Measurements from ENCODE around the gene GPR152. TPM values are rescaled to one million over a fixed set of nuclear protein-coding genes. Genes with fewer than 3 reads are reported as not detected.

GPR152 gene
- total and polyA plus RNA-seq, 2 experiments from 2014 or later, result not detected

DNA sequence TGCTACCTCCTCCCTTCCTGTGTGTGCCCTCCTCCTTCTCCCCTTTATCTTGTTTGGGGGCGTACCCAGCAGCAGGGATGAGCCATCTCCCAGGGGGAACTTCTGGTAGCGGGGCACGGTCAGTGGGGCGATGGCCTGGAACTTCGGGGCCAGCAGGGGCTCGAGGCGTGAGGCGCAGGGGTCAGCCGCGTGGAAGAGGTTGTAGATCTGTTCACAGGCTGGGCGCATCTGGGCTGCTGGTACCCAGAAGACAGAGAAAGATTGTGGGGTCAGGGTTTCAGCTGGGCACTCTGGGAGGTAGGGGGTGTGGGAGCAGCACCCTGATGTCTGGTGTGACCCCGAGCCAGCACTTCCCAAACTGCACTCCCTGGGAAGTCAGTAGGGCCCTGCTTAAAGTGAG, 43.6 kb upstream of the GPR152 start:
- Histone ChIP-seq H3K4me1 (ENCODE audit: insufficient read depth) (no peaks in the 10 kb centered on the region), H3K4me2 (ENCODE audit: unreplicated experiment) (no peak overlapping the region), H3F3A (ENCODE audit: insufficient read depth) (no peaks in the 10 kb centered on the region), H3K4me3 (no peak overlapping the region), H2AFZ (no peak overlapping the region), H4K20me1 (ENCODE audit: insufficient read depth) (no peaks in the 10 kb centered on the region), H3K79me2 (ENCODE audit: insufficient read depth) (no peaks in the 10 kb centered on the region), H3K27me3 (replicated peaks; ENCODE audit: insufficient read depth) (no peaks in the 10 kb centered on the region), H3K36me3 (ENCODE audit: low read depth) (no peaks in the 10 kb centered on the region), H3K9ac (no peak overlapping the region), H3K9me2 (ENCODE audit: insufficient read depth) (no peaks in the 10 kb centered on the region), H3K9me3 (ENCODE audit: low read depth) (no peaks in the 10 kb centered on the region), H3K27ac (no peak overlapping the region)
- no peak for DNase-seq
- no peak for TF ChIP-seq EZH2 (IDR thresholded peaks at IDR 0.05; ENCODE audit: insufficient read depth, poor library complexity, severe bottlenecking)
- TF ChIP-seq EZH2phosphoT487 (IDR thresholded peaks at IDR 0.05; ENCODE audit: insufficient read depth, low read depth), result no peak
- in situ Hi-C loops (cut with MboI), result no loop called here
- 96 to 98% methylated on average over 10 to 12 of the region's 12 CpGs for WGBS, 2 experiments (ENCODE audit: low coverage in 1 of 2, low lambda C conversion rate in 2 of 2, missing lambda C conversion rate in 2 of 2)

DNA sequence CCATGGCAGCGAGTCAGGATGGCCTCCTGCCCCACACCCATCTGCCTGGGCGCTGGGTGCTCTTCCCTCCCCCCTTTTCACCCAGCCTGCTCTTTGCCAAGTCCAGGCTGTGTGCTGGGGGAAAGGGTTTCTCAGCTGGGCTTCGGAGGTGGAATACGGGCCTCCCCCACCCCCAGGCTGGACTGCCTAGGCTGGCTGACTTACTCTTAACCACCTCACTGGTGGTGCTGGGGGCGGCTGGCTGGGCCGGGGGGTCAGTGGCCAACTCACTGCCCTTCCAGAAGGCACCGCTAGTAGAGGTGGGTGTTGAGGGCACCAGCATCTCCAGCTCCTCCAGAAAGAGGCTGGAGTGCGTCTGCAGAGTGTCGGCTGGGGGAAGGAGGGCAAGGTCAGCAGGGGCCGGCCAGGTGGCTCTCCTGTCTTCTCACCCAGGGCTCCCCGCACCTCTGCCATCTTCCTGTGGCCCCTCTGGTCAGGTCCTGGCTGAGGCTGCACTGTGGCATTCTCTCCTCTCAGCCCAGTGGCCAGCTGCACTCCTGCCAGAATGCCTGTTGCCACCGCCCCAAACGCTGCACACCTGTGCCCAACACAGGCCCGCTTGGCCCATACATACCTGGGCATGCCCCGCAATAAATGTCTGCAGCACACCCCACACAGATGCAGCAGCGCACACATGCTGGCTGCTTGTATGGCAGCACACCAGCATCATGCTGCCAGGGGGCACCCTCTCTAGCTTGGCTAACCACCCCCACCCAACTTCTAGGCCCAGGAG, 42.9 kb upstream of the GPR152 start:
- no peaks in the 10 kb centered on the region for H3K9me3 ChIP-seq (ENCODE audit: low read depth)
- no peak overlapping the region for H3K27ac ChIP-seq
- H3K36me3 ChIP-seq (ENCODE audit: low read depth), result no peaks in the 10 kb centered on the region
- no peak for DNase-seq
- H3K4me3 ChIP-seq, result no peak overlapping the region
- WGBS, 2 experiments (ENCODE audit: low coverage in 1 of 2, low lambda C conversion rate in 2 of 2, missing lambda C conversion rate in 2 of 2), result 96 to 98% methylated on average over 15 to 16 of the region's 16 CpGs
- H3K9ac ChIP-seq, result no peak overlapping the region
- no peaks in the 10 kb centered on the region for H3K27me3 ChIP-seq (replicated peaks; ENCODE audit: insufficient read depth)
- H4K20me1 ChIP-seq (ENCODE audit: insufficient read depth), result no peaks in the 10 kb centered on the region
- in situ Hi-C loops (cut with MboI), result no loop called here
- no peaks in the 10 kb centered on the region for H3K79me2 ChIP-seq (ENCODE audit: insufficient read depth)
- no peaks in the 10 kb centered on the region for H3K4me1 ChIP-seq (ENCODE audit: insufficient read depth)
- no peak overlapping the region for H2AFZ ChIP-seq
- H3K4me2 ChIP-seq (ENCODE audit: unreplicated experiment), result no peak overlapping the region
- TF ChIP-seq EZH2phosphoT487 (IDR thresholded peaks at IDR 0.05; ENCODE audit: insufficient read depth, low read depth), result no peak
- TF ChIP-seq EZH2 (IDR thresholded peaks at IDR 0.05; ENCODE audit: insufficient read depth, poor library complexity, severe bottlenecking), result no peak
- H3K9me2 ChIP-seq (ENCODE audit: insufficient read depth), result no peaks in the 10 kb centered on the region
- no peaks in the 10 kb centered on the region for H3F3A ChIP-seq (ENCODE audit: insufficient read depth)

DNA sequence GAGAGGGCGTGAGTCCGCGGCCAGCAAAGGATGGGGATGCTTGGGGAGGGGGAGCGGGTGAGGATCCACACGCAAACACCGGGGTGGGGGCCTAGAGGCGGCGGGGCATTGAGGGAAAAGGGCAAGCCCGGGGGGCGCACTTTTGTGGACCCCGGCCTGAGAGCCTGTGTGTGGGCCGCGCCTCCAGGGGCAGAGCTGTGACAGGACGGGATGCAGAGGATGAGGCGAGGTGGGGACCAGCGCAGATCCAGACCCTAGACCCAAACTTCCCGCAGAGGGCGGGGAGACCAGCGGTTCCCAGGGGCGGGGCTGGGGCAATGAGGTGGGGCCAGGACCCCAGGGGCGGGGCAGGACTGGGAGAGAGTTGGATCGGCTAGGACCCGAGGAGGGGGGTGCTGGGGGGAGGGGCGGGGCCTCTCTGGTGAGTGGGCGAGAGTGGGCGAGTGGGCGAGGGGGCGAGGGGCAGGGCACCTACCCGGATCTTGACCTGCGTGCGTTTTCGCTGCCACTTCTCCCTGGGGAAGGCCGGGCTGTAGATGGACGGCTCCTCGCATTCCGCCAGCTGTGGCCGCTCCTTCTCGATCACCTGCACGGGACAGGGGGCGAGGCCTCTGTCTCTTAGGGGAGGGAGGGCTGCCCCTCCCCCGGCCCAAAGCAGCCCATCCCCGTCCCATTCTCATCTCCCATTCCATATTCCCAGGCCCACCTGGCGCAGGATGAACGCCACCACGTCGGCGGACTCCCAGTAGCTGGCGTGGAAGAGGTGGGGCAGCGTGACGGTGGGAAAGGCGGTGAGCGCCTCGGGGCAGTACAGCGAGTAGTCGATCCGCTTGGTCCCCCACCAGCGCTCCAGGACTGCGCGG, 42.1 kb upstream of the GPR152 start:
- in situ Hi-C loops (cut with MboI), result no loop called here
- 89 to 99% methylated on average over 20 to 59 of the region's 59 CpGs for WGBS, 2 experiments (ENCODE audit: low coverage in 1 of 2, low lambda C conversion rate in 2 of 2, missing lambda C conversion rate in 2 of 2)
- Histone ChIP-seq H3K4me3 (no peak overlapping the region), H3K9me3 (ENCODE audit: low read depth) (no peaks in the 10 kb centered on the region), H3K9me2 (ENCODE audit: insufficient read depth) (no peaks in the 10 kb centered on the region), H3K27ac (no peak overlapping the region), H3K36me3 (ENCODE audit: low read depth) (no peaks in the 10 kb centered on the region), H3K9ac (no peak overlapping the region), H3K4me1 (ENCODE audit: insufficient read depth) (no peaks in the 10 kb centered on the region), H3K4me2 (ENCODE audit: unreplicated experiment) (no peak overlapping the region), H4K20me1 (ENCODE audit: insufficient read depth) (no peaks in the 10 kb centered on the region), H2AFZ (no peak overlapping the region), H3K79me2 (ENCODE audit: insufficient read depth) (no peaks in the 10 kb centered on the region), H3F3A (ENCODE audit: insufficient read depth) (no peaks in the 10 kb centered on the region), H3K27me3 (replicated peaks; ENCODE audit: insufficient read depth) (no peaks in the 10 kb centered on the region)
- DNase-seq, result no peak
- TF ChIP-seq EZH2 (IDR thresholded peaks at IDR 0.05; ENCODE audit: insufficient read depth, poor library complexity, severe bottlenecking), result no peak
- no peak for TF ChIP-seq EZH2phosphoT487 (IDR thresholded peaks at IDR 0.05; ENCODE audit: insufficient read depth, low read depth)

DNA sequence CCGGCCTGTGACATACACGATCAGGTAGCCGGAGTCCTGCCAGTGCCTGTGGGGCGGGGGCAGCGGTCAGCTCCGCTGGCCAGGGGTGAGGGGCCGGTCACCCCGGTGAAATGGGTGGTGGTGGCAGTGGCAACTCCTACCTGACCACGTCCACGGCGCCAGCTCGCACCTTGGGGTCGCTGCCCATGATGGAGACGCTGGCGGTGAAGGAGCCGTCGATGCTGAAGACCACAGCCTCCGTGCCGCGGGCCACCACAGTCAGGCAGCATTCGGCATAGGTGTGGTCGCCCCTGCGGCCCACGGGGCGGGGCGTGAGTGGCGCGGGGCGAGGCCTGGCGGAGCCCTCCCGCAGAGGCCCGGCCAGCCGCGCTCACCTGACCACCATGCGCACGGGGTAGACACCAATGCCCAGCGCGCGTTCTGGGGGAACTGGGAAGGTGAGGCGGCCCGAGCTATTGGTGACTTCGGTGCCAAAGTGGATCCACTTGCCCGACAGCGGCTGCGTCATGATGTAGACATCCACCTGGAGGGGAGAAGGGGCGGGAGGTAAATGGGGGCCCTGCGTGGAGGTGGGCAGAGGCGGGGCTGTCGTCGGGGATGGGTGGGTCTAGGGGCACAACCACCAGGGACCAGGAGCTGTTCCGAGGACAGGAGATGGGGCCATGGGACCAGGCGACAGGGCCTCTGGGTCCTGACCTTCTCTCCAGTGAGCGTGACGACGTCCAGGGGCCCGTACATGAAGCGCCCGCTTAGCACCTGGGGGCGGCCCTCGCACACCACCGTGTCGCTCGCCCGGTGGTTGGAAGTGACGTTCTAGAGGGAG, 41.2 kb upstream of the GPR152 start:
- no peak overlapping the region for H3K27ac ChIP-seq
- TF ChIP-seq EZH2 (IDR thresholded peaks at IDR 0.05; ENCODE audit: insufficient read depth, poor library complexity, severe bottlenecking), result no peak
- no peak for TF ChIP-seq EZH2phosphoT487 (IDR thresholded peaks at IDR 0.05; ENCODE audit: insufficient read depth, low read depth)
- H3K4me3 ChIP-seq, result no peak overlapping the region
- 95% methylated on average over 60 to 65 of the region's 65 CpGs for WGBS, 2 experiments (ENCODE audit: low coverage in 1 of 2, low lambda C conversion rate in 2 of 2, missing lambda C conversion rate in 2 of 2)
- no peaks in the 10 kb centered on the region for H3K9me3 ChIP-seq (ENCODE audit: low read depth)
- H3F3A ChIP-seq (ENCODE audit: insufficient read depth), result no peaks in the 10 kb centered on the region
- in situ Hi-C loops (cut with MboI), result no loop called here
- H3K4me2 ChIP-seq (ENCODE audit: unreplicated experiment), result no peak overlapping the region
- no peaks in the 10 kb centered on the region for H3K79me2 ChIP-seq (ENCODE audit: insufficient read depth)
- no peaks in the 10 kb centered on the region for H3K4me1 ChIP-seq (ENCODE audit: insufficient read depth)
- no peaks in the 10 kb centered on the region for H3K36me3 ChIP-seq (ENCODE audit: low read depth)
- no peaks in the 10 kb centered on the region for H3K9me2 ChIP-seq (ENCODE audit: insufficient read depth)
- H4K20me1 ChIP-seq (ENCODE audit: insufficient read depth), result no peaks in the 10 kb centered on the region
- H3K9ac ChIP-seq, result no peak overlapping the region
- H2AFZ ChIP-seq, result no peak overlapping the region
- no peaks in the 10 kb centered on the region for H3K27me3 ChIP-seq (replicated peaks; ENCODE audit: insufficient read depth)
- DNase-seq, result no peak
